Neural crest cell (in vitro differentiated cells): Measurements from ENCODE around the gene CADM1. TPM values are rescaled to one million over a fixed set of nuclear protein-coding genes. Genes with fewer than 3 reads are reported as not detected.

Experiments
- DNase-seq: peaks from one replicate; pipeline ENCODE4 v3.0.0; 2021; ENCODE audit warnings: low read depth, mixed read lengths, low spot score
- H3K27ac Mint-ChIP-seq: one replicate; pipeline ENCODE4 v1.8.0; 2021; ENCODE audit warnings: mild to moderate bottlenecking, mixed read lengths; ENCODE audit not compliant: unreplicated experiment
- H3K27me3 Mint-ChIP-seq: 2 replicates; pipeline ENCODE4 v1.8.0; 2021; ENCODE audit warnings: low read depth, mild to moderate bottlenecking, mixed read lengths
- H3K36me3 Mint-ChIP-seq: 2 replicates; pipeline ENCODE4 v1.8.0; 2021; ENCODE audit warnings: low read depth, mild to moderate bottlenecking, mixed read lengths
- H3K4me1 Mint-ChIP-seq: 2 replicates; pipeline ENCODE4 v1.8.0; 2021; ENCODE audit warnings: mixed read lengths
- H3K4me3 Mint-ChIP-seq: one replicate; pipeline ENCODE4 v1.8.0; 2021; ENCODE audit warnings: mild to moderate bottlenecking, mixed read lengths
- H3K9me3 Mint-ChIP-seq: 2 replicates; pipeline ENCODE4 v1.8.0; 2021; ENCODE audit warnings: mixed read lengths
- total RNA-seq: library from RNA; stranded (reverse); gene quantifications from 2 replicates; pipeline ENCODE4 v1.2.1, GENCODE V29; 2021
- TF ChIP-seq, protein P1 (sequence below): fragments of 200-600 bp; sonication (generic); conservative IDR thresholded peaks from 2 replicates; pipeline ENCODE4 v1.5.0; 2021; ENCODE audit warnings: antibody characterized with exemption, mild to moderate bottlenecking

The CADM1 gene
- total RNA-seq, 1 donor from 2014 or later = 112 TPM

DNA sequence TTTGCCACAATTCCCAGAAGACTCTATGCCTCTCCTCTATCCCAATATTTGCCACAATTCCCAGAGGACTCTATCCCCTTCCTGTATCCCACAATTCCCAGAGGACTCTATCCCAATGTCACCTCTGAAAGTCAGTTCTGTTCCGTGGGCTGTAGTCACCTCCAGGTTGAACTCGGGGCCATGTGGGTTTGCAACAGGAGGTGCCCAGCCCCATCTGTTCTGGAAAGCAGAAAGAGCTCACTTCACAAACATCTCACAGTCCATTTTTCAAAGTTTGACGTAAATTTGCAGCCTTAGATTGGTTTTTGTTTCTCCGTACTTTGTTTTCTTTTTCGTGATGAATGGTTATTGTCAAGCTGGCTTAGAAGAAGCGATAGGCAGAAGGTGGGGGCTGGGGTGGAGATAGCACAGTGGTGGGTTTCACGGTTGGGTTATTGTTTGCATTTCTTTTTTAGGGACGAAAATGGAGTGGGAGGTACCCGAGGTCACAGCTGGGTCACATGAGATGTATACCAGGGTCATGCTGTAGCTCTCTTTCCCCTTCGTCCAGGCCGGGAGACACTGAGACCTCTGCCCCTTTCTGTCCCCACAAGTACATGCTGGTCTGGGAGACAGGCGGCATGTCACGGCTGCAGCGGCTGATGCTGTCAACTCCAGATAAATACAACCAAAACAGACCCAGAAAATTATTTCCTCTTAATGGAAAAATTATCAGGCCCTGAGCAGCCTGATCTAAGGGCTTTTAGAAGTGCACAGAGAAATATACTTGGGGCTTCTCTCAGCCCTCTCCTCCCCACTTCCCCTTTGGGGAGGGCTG lies 374.5 kb downstream of the CADM1 start:
- no peak for DNase-seq
- Mint-ChIP-seq H3K27me3 (peaks cover 87% of the 10 kb centered on the region), H3K4me1 (peaks cover 15% of the 10 kb centered on the region), H3K27ac (no peak overlapping the region), H3K36me3 (peaks cover 2% of the 10 kb centered on the region), H3K9me3 (peaks cover 3% of the 10 kb centered on the region), H3K4me3 (peak overlapping the region; percentile 47)
- TF ChIP-seq, protein P1, sequence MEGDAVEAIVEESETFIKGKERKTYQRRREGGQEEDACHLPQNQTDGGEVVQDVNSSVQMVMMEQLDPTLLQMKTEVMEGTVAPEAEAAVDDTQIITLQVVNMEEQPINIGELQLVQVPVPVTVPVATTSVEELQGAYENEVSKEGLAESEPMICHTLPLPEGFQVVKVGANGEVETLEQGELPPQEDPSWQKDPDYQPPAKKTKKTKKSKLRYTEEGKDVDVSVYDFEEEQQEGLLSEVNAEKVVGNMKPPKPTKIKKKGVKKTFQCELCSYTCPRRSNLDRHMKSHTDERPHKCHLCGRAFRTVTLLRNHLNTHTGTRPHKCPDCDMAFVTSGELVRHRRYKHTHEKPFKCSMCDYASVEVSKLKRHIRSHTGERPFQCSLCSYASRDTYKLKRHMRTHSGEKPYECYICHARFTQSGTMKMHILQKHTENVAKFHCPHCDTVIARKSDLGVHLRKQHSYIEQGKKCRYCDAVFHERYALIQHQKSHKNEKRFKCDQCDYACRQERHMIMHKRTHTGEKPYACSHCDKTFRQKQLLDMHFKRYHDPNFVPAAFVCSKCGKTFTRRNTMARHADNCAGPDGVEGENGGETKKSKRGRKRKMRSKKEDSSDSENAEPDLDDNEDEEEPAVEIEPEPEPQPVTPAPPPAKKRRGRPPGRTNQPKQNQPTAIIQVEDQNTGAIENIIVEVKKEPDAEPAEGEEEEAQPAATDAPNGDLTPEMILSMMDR = no peak

DNA sequence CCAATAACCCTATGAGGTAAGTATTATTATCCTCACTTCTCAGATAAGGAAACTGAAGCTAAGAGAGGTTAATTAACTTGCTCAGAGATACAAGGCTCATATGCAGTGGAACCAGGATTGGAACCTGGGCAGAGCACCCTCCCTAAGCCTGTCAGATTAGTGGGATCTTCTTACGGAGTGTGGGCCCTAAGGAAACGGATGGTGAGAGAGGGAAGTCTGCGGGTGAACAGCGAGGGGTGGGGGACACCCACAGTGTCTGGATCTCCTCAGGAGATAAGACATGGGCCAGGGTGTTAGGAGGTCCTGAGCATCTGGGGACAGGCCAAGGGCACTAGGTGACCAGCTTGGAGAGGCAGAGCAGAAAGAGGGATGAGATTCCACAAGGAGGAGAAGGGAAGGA lies 376.0 kb downstream of the CADM1 start:
- Mint-ChIP-seq H3K27ac (no peak overlapping the region), H3K36me3 (peaks cover 2% of the 10 kb centered on the region), H3K4me3 (no peak overlapping the region), H3K4me1 (peaks cover 15% of the 10 kb centered on the region), H3K27me3 (peaks cover 90% of the 10 kb centered on the region), H3K9me3 (peaks cover 3% of the 10 kb centered on the region)
- DNase-seq = no peak
- TF ChIP-seq, protein P1 = no peak

DNA sequence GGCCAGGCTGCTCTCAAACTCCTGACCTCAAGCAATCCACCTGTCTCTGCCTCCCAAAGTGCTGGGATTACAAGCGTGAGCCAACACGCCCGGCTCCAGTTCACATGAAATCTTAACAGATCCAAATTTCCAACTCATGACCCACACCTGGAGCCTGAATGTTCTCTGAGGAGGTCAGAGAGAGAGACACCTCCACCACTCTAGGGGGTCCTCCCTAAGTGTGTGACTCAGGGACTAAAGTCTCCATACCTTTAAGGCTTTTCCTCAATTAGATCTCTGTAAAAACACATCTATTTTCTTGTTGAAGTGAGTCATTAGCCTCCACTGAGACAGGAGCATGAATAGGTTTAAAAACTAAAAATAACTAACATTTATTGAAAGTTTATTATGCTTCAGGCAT lies 376.4 kb downstream of the CADM1 start:
- H3K9me3 Mint-ChIP-seq = peaks cover 3% of the 10 kb centered on the region
- peaks cover 15% of the 10 kb centered on the region for H3K4me1 Mint-ChIP-seq
- H3K4me3 Mint-ChIP-seq = no peak overlapping the region
- H3K36me3 Mint-ChIP-seq = peaks cover 2% of the 10 kb centered on the region
- TF ChIP-seq, protein P1 = no peak
- no peak overlapping the region for H3K27ac Mint-ChIP-seq
- H3K27me3 Mint-ChIP-seq = peaks cover 90% of the 10 kb centered on the region
- no peak for DNase-seq

DNA sequence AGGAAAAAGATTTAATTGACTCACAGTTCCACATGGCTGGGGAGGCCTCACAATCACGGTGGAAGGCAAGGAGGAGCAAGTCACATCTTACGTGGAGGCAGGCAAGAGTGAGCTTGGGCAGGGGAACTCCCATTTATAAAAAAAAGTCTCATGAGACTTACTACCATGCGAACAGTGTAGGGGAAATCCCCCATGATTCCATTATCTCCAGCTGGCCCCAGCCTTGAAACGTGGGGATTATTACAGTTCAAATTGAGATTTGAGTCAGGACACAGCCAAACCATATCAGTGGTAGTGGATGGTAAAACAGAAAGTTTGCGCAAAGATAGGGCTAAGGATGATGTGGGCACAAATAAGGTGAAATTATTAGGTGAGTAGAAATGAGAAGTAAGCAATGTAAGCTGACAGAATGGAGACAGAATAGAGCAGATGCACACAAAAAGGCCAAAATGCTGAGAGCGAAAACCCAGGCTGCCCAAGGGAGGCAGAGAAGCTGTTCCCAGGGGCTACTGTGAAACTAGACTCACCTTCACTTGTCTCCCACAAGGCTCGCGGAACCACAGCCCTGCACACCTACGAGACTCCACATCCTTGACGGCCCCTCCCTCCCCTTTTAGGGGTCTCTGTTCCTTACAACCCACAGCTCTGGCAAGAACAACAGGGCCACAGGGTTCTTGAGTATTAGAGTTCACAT lies 377.6 kb downstream of the CADM1 start:
- H3K36me3 Mint-ChIP-seq = peaks cover 2% of the 10 kb centered on the region
- H3K27ac Mint-ChIP-seq = no peak overlapping the region
- peaks cover 3% of the 10 kb centered on the region for H3K9me3 Mint-ChIP-seq
- no peak for DNase-seq
- peaks cover 90% of the 10 kb centered on the region for H3K27me3 Mint-ChIP-seq
- TF ChIP-seq, protein P1 = no peak
- no peak overlapping the region for H3K4me3 Mint-ChIP-seq
- peaks cover 15% of the 10 kb centered on the region for H3K4me1 Mint-ChIP-seq

DNA sequence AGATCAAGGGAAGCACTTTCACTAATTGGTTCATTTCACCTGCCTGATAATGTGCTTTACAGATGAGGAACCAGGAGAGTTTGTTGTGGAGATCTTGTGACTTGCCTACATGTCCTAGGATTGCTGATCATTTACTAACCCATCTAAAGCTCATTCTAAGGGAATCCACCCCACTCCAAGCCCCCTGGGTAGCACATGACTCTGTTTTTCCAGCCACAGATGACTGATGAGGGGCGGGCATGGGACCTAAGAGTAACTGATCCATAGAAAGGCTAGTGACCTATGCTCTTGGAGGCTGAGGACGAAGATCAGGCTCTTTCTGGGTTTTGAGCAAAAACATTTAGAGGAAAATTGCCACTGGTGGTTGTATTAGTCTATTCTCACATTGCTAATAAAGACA lies 378.1 kb downstream of the CADM1 start:
- Mint-ChIP-seq H3K4me3 (no peak overlapping the region), H3K36me3 (peaks cover 2% of the 10 kb centered on the region), H3K27ac (no peak overlapping the region), H3K9me3 (peaks cover 3% of the 10 kb centered on the region), H3K27me3 (peaks cover 90% of the 10 kb centered on the region), H3K4me1 (peaks cover 15% of the 10 kb centered on the region)
- no peak for DNase-seq
- TF ChIP-seq, protein P1 = no peak
